HepG2 (cell line): ENCODE results near the gene MXRA7. TPM values are rescaled to one million over a fixed set of nuclear protein-coding genes. Genes with fewer than 3 reads are reported as not detected.

Source experiments
- ARNT2 ChIP-seq: sonication (generic); formaldehyde crosslinking; IDR thresholded peaks from 2 replicates; pipeline ENCODE4 v1.8.0; 2022; ENCODE audit warnings: mild to moderate bottlenecking, low read depth, missing genetic modification reagents, moderate library complexity
- ARNTL ChIP-seq: sonication (generic); formaldehyde crosslinking; IDR thresholded peaks from 2 replicates; pipeline ENCODE4 v1.4.0; 2020; ENCODE audit warnings: mild to moderate bottlenecking, missing genetic modification reagents
- CEBPG ChIP-seq: IDR thresholded peaks from 2 replicates; pipeline ENCODE4 v1.6.1; 2016
- HOXA3 ChIP-seq: sonication (generic); formaldehyde crosslinking; IDR thresholded peaks from 2 replicates; pipeline ENCODE4 v1.5.0; 2020; ENCODE audit warnings: missing genetic modification reagents
- MATR3 ChIP-seq: sonication (generic); formaldehyde crosslinking; IDR thresholded peaks from 2 replicates; pipeline ENCODE4 v1.4.0; 2020; ENCODE audit warnings: missing genetic modification reagents
- MIXL1 ChIP-seq: IDR thresholded peaks from 2 replicates; pipeline ENCODE4 v1.6.1; 2016
- NFYB ChIP-seq: sonication (generic); formaldehyde crosslinking; IDR thresholded peaks from 2 replicates; pipeline ENCODE4 v1.4.0; 2020; ENCODE audit warnings: missing genetic modification reagents
- NRL ChIP-seq: sonication (generic); formaldehyde crosslinking; IDR thresholded peaks from 2 replicates; pipeline ENCODE4 v1.5.0; 2020; ENCODE audit warnings: missing genetic modification reagents, mild to moderate bottlenecking, moderate library complexity, borderline replicate concordance
- SP4 ChIP-seq: sonication (generic); formaldehyde crosslinking; IDR thresholded peaks from 2 replicates; pipeline ENCODE4 v1.8.1; 2023; ENCODE audit warnings: mild to moderate bottlenecking, missing genetic modification reagents
- ZBTB20 ChIP-seq: sonication (generic); formaldehyde crosslinking; IDR thresholded peaks from 2 replicates; pipeline ENCODE4 v1.8.1; 2023; ENCODE audit warnings: missing genetic modification reagents, low read depth, mild to moderate bottlenecking, borderline replicate concordance
- ZEB1 ChIP-seq: IDR thresholded peaks from 2 replicates; pipeline ENCODE4 v1.6.1; 2012; ENCODE audit warnings: mild to moderate bottlenecking, low read depth, inconsistent platforms; ENCODE audit not compliant: insufficient replicate concordance
- ZFX ChIP-seq: sonication (generic); formaldehyde crosslinking; IDR thresholded peaks from 2 replicates; pipeline ENCODE4 v1.4.0; 2020; ENCODE audit warnings: mild to moderate bottlenecking, low read depth, missing genetic modification reagents, moderate library complexity
- ZMYM2 ChIP-seq: sonication (generic); formaldehyde crosslinking; IDR thresholded peaks from 2 replicates; pipeline ENCODE4 v1.8.0; 2022; ENCODE audit warnings: mild to moderate bottlenecking, missing genetic modification reagents
- ZNF350 ChIP-seq: sonication (generic); formaldehyde crosslinking; IDR thresholded peaks from 2 replicates; pipeline ENCODE4 v1.4.0; 2020; ENCODE audit warnings: mild to moderate bottlenecking, low read depth, missing genetic modification reagents, borderline replicate concordance
- ZNF549 ChIP-seq: sonication (generic); formaldehyde crosslinking; IDR thresholded peaks from 2 replicates; pipeline ENCODE4 v1.5.0; 2020; ENCODE audit warnings: missing genetic modification reagents
- ZNF766 ChIP-seq: sonication (generic); formaldehyde crosslinking; IDR thresholded peaks from 2 replicates; pipeline ENCODE4 v1.5.0; 2020; ENCODE audit warnings: missing genetic modification reagents, borderline replicate concordance
- ZNF782 ChIP-seq: sonication (generic); formaldehyde crosslinking; IDR thresholded peaks from 2 replicates; pipeline ENCODE4 v1.4.0; 2020; ENCODE audit warnings: missing genetic modification reagents, mild to moderate bottlenecking, borderline replicate concordance
- polyA plus RNA-seq, 8 experiments: library from polyadenylated mRNA; depleted of rRNA in 3 of 8; stranded (reverse) in 7 of 8; unstranded in 1 of 8; fragments of >200 nt; fragmentation: Illumina TruSeq in 4 of 8; extraction: Trizol in 4 of 8; gene quantifications; 2 replicates each; pipeline versions ENCODE4 v1.2.1 to v1.2.3, GENCODE V29; 2011 to 2016; ENCODE audit warnings: low read depth in 4 of 8, missing spikeins in 1 of 8, mixed read lengths in 1 of 8; ENCODE audit not compliant: insufficient read depth in 1 of 8
- total RNA-seq, 5 experiments: library from RNA; depleted of rRNA; stranded (reverse); fragments of >200 nt; fragmentation: Illumina TruSeq; extraction: Trizol; gene quantifications; 2 replicates each; pipeline ENCODE4 v1.2.3, GENCODE V29; 2016; ENCODE audit warnings: low read depth in 1 of 5
- TF ChIP-seq, protein P1 (sequence below): sonication (generic); formaldehyde crosslinking; IDR thresholded peaks from 2 replicates; pipeline ENCODE4 v1.4.0; 2020; ENCODE audit warnings: mild to moderate bottlenecking, missing genetic modification reagents
- TF ChIP-seq, protein P2 (sequence below): sonication (generic); formaldehyde crosslinking; IDR thresholded peaks from 2 replicates; pipeline ENCODE4 v1.4.0; 2020; ENCODE audit warnings: missing genetic modification reagents
- TF ChIP-seq, protein P3 (sequence below): sonication (generic); formaldehyde crosslinking; IDR thresholded peaks from 2 replicates; pipeline ENCODE4 v1.4.0; 2020; ENCODE audit warnings: mild to moderate bottlenecking, low read depth, missing genetic modification reagents
- TF ChIP-seq, protein P4 (sequence below): sonication (generic); formaldehyde crosslinking; conservative IDR thresholded peaks from 2 replicates; pipeline ENCODE4 v1.8.0; 2022; ENCODE audit warnings: missing genetic modification reagents

Gene MXRA7
- total and polyA plus RNA-seq, 2 of the 13 experiments (the other 11 are each of a cell fraction or from before 2014, with no cell fraction given): 44.8 to 112 TPM

DNA sequence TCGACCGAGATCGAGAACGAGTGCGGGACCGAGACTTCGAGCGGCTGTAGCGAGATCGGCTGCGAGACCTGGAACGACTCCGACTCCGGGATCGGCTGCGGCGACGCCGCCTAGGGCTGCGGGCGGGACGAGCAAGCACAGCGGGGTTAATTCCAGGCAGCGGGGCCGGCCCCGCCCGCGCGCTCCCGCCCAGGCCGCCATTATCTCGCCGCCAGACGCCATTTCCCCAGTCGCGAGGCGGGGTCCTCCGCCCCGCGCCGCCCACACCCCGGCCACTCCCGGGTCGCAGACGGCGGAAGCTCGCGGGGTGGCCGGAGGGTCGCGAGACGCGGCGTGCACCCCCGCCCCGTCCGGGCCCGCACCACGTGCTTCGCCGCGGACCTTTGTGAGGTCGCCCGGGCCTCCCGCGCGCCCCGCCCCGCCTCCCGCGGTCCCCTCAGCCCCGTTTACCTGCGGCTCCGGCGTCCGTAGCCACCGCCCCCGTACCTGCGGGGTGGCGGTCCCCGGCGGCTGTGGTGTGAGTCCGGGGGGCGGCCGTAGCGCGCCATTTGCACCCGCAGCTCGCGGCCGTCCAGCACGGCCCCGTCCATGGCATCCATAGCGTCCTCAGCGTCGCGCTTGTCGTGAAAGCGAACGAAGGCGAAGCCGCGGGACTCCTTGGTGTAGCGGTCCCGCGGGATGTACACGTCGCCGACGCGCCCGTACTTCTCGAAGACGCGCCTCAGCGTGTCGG lies 25.8 kb upstream of the MXRA7 start (continued):
- TF ChIP-seq ZNF782 (CRISPR knock-in tag) (peak; percentile 34; the same call in 1 of the 2 replicates), ZBTB20 (CRISPR knock-in tag) (0 out of 2 replicates have a peak, but pooled peaks have one; percentile 24), ZMYM2 (CRISPR knock-in tag) (no peak), HOXA3 (CRISPR knock-in tag) (peak; percentile 96), NRL (no peak), SP4 (CRISPR knock-in tag) (peak; percentile 33; the same call in 1 of the 2 replicates), ARNTL (CRISPR knock-in tag) (no peak), MATR3 (CRISPR knock-in tag) (no peak), ZEB1 (no peak), CEBPG (CRISPR knock-in tag) (no peak), ZFX (CRISPR knock-in tag) (no peak), NFYB (CRISPR knock-in tag) (no peak), MIXL1 (CRISPR knock-in tag) (no peak), ZNF766 (CRISPR knock-in tag) (no peak), ZNF350 (CRISPR knock-in tag) (no peak), ARNT2 (CRISPR knock-in tag) (no peak), ZNF549 (CRISPR knock-in tag) (no peak)
- TF ChIP-seq, protein P1, sequence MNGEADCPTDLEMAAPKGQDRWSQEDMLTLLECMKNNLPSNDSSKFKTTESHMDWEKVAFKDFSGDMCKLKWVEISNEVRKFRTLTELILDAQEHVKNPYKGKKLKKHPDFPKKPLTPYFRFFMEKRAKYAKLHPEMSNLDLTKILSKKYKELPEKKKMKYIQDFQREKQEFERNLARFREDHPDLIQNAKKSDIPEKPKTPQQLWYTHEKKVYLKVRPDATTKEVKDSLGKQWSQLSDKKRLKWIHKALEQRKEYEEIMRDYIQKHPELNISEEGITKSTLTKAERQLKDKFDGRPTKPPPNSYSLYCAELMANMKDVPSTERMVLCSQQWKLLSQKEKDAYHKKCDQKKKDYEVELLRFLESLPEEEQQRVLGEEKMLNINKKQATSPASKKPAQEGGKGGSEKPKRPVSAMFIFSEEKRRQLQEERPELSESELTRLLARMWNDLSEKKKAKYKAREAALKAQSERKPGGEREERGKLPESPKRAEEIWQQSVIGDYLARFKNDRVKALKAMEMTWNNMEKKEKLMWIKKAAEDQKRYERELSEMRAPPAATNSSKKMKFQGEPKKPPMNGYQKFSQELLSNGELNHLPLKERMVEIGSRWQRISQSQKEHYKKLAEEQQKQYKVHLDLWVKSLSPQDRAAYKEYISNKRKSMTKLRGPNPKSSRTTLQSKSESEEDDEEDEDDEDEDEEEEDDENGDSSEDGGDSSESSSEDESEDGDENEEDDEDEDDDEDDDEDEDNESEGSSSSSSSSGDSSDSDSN (CRISPR knock-in tag): peak; percentile 67; the same call in 1 of the 2 replicates
- TF ChIP-seq, protein P2, sequence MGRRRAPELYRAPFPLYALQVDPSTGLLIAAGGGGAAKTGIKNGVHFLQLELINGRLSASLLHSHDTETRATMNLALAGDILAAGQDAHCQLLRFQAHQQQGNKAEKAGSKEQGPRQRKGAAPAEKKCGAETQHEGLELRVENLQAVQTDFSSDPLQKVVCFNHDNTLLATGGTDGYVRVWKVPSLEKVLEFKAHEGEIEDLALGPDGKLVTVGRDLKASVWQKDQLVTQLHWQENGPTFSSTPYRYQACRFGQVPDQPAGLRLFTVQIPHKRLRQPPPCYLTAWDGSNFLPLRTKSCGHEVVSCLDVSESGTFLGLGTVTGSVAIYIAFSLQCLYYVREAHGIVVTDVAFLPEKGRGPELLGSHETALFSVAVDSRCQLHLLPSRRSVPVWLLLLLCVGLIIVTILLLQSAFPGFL (CRISPR knock-in tag): no peak; the same call in 1 of the 2 replicates
- TF ChIP-seq, protein P3, sequence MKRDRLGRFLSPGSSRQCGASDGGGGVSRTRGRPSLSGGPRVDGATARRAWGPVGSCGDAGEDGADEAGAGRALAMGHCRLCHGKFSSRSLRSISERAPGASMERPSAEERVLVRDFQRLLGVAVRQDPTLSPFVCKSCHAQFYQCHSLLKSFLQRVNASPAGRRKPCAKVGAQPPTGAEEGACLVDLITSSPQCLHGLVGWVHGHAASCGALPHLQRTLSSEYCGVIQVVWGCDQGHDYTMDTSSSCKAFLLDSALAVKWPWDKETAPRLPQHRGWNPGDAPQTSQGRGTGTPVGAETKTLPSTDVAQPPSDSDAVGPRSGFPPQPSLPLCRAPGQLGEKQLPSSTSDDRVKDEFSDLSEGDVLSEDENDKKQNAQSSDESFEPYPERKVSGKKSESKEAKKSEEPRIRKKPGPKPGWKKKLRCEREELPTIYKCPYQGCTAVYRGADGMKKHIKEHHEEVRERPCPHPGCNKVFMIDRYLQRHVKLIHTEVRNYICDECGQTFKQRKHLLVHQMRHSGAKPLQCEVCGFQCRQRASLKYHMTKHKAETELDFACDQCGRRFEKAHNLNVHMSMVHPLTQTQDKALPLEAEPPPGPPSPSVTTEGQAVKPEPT (CRISPR knock-in tag): no peak
- TF ChIP-seq, protein P4, sequence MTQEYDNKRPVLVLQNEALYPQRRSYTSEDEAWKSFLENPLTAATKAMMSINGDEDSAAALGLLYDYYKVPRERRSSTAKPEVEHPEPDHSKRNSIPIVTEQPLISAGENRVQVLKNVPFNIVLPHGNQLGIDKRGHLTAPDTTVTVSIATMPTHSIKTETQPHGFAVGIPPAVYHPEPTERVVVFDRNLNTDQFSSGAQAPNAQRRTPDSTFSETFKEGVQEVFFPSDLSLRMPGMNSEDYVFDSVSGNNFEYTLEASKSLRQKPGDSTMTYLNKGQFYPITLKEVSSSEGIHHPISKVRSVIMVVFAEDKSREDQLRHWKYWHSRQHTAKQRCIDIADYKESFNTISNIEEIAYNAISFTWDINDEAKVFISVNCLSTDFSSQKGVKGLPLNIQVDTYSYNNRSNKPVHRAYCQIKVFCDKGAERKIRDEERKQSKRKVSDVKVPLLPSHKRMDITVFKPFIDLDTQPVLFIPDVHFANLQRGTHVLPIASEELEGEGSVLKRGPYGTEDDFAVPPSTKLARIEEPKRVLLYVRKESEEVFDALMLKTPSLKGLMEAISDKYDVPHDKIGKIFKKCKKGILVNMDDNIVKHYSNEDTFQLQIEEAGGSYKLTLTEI (CRISPR knock-in tag): no peak
